ENCODE results near the gene PELO. TPM values are rescaled to one million over a fixed set of nuclear protein-coding genes. Genes with fewer than 3 reads are reported as not detected.

The PELO gene
- total RNA-seq, 2 donors from 2014 or later = 10.2 to 14.9 TPM

DNA sequence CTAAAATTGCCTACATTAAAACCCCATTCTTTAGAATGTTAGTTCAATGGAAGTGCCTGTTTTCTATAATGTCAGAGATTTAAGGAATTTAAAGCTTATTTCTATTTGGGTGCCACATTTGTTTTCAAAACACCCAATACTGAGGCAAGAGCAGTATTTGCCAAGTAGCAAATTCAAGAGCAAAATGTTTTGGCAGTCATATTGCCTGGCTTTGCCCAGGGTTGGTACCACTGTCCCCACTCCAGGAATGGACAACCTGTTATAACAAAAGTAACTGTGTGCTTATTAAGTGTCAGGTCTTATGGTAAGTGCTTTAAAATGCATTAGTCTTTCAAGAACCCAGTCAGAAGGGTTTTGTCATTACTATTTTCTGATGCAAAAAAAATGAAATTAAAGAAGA lies 19.3 kb downstream of the PELO start:
- Histone ChIP-seq H3K27ac (ENCODE audit: low read depth, low read length) (no peak overlapping the region), H3K9me3 (ENCODE audit: control insufficient read depth, low read length) (no peaks in the 10 kb centered on the region), H3K9ac (ENCODE audit: extremely low read depth, low read length, poor library complexity, severe bottlenecking) (no peak overlapping the region), H3K4me1 (ENCODE audit: control insufficient read depth, insufficient read depth, low read length) (peaks cover 12% of the 10 kb centered on the region), H3K36me3 (ENCODE audit: control insufficient read depth, insufficient read depth, low read length) (peaks cover 5% of the 10 kb centered on the region), H3K4me3 (ENCODE audit: low read length) (no peak overlapping the region), H3K27me3 (ENCODE audit: control insufficient read depth, insufficient read depth, low read length, poor library complexity, severe bottlenecking) (no peaks in the 10 kb centered on the region)
- Mint-ChIP-seq H3K4me1 (peaks cover 9% of the 10 kb centered on the region), H3K4me3 (no peak overlapping the region), H3K36me3 (ENCODE audit: low read depth) (peaks cover 4% of the 10 kb centered on the region), H3K27ac (no peak overlapping the region), H3K9me3 (no peaks in the 10 kb centered on the region), H3K27me3 (ENCODE audit: insufficient read depth) (no peaks in the 10 kb centered on the region)
- TF ChIP-seq, protein P1, sequence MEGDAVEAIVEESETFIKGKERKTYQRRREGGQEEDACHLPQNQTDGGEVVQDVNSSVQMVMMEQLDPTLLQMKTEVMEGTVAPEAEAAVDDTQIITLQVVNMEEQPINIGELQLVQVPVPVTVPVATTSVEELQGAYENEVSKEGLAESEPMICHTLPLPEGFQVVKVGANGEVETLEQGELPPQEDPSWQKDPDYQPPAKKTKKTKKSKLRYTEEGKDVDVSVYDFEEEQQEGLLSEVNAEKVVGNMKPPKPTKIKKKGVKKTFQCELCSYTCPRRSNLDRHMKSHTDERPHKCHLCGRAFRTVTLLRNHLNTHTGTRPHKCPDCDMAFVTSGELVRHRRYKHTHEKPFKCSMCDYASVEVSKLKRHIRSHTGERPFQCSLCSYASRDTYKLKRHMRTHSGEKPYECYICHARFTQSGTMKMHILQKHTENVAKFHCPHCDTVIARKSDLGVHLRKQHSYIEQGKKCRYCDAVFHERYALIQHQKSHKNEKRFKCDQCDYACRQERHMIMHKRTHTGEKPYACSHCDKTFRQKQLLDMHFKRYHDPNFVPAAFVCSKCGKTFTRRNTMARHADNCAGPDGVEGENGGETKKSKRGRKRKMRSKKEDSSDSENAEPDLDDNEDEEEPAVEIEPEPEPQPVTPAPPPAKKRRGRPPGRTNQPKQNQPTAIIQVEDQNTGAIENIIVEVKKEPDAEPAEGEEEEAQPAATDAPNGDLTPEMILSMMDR (conservative IDR thresholded peaks at IDR 0.05) = no peak
- no peak for DNase-seq

DNA sequence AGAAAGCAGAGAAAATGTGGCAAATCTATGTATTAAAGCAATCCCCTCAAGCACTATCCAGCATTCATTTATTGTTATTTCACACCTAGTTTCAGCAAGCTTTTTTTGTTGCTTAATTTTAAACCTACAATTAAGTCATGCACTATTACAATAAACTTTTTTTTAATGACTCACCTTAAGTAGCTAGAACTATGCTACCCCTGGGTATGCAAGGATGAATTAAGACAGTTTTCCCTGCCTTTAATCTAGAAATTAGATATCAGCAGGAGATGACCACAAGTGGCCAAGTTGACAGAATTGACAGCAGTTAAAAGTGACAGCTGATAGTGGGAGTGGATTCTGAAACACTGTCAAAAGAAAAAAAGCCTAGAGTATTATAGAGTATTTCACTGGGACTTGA lies 20.0 kb downstream of the PELO start:
- peaks cover 4% of the 10 kb centered on the region for H3K36me3 Mint-ChIP-seq (ENCODE audit: low read depth)
- H3K9me3 ChIP-seq (ENCODE audit: control insufficient read depth, low read length) = no peaks in the 10 kb centered on the region
- TF ChIP-seq, protein P1 (conservative IDR thresholded peaks at IDR 0.05) = no peak

DNA sequence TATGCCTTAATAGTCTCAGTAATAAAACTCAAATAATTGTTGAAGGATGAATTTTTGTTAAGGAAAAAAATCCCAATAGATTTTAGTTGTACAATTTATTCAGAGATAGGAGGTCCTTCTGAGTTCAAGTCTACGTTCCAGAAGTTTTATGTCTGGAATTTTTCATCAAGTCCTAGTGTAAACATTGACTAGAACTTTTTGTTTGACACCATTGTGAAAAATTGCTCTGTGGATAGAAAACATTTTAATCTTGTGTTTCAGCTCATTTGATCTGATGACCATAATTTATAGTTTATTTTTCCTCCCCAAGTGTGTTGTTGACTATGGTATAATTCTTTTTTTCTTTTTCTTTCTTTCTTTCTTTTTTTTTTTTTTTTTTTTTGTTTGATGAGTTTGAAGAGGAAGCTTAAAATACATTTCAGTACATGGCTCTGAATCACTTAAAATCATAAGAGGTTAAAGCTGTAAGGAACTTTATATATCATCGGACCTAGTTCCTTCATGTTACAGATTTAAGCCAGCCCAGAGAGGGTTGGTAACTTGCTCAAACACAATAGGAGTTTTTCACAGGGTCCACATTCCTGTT lies 20.7 kb downstream of the PELO start:
- H3K27ac Mint-ChIP-seq = no peak overlapping the region
- no peak overlapping the region for H3K27ac ChIP-seq (ENCODE audit: low read depth, low read length)
- no peaks in the 10 kb centered on the region for H3K9me3 ChIP-seq (ENCODE audit: control insufficient read depth, low read length)
- peaks cover 12% of the 10 kb centered on the region for H3K4me1 ChIP-seq (ENCODE audit: control insufficient read depth, insufficient read depth, low read length)
- WGBS, 2 experiments (ENCODE audit: insufficient coverage in 1 of 2, insufficient read length in 1 of 2) = 88 to 93% methylated on average over 2 of the region's 2 CpGs
- H3K27me3 ChIP-seq (ENCODE audit: control insufficient read depth, insufficient read depth, low read length, poor library complexity, severe bottlenecking) = no peaks in the 10 kb centered on the region
- H3K27me3 Mint-ChIP-seq (ENCODE audit: insufficient read depth) = no peaks in the 10 kb centered on the region
- peaks cover 9% of the 10 kb centered on the region for H3K4me1 Mint-ChIP-seq
- no peaks in the 10 kb centered on the region for H3K9me3 Mint-ChIP-seq
- TF ChIP-seq, protein P1 (conservative IDR thresholded peaks at IDR 0.05) = no peak
- H3K36me3 Mint-ChIP-seq (ENCODE audit: low read depth) = peaks cover 3% of the 10 kb centered on the region
- peaks cover 5% of the 10 kb centered on the region for H3K36me3 ChIP-seq (ENCODE audit: control insufficient read depth, insufficient read depth, low read length)
- no peak overlapping the region for H3K4me3 Mint-ChIP-seq
- no peak for DNase-seq
- H3K4me3 ChIP-seq (ENCODE audit: low read length) = no peak overlapping the region
- no peak overlapping the region for H3K9ac ChIP-seq (ENCODE audit: extremely low read depth, low read length, poor library complexity, severe bottlenecking)

More for the DNA sequence above, 20.0 kb downstream of the PELO start:
- Mint-ChIP-seq H3K27me3 (ENCODE audit: insufficient read depth) (no peaks in the 10 kb centered on the region), H3K4me3 (no peak overlapping the region), H3K4me1 (peaks cover 9% of the 10 kb centered on the region), H3K9me3 (no peaks in the 10 kb centered on the region), H3K27ac (no peak overlapping the region)
- Histone ChIP-seq H3K27me3 (ENCODE audit: control insufficient read depth, insufficient read depth, low read length, poor library complexity, severe bottlenecking) (no peaks in the 10 kb centered on the region), H3K4me1 (ENCODE audit: control insufficient read depth, insufficient read depth, low read length) (peaks cover 12% of the 10 kb centered on the region), H3K9ac (ENCODE audit: extremely low read depth, low read length, poor library complexity, severe bottlenecking) (no peak overlapping the region), H3K4me3 (ENCODE audit: low read length) (no peak overlapping the region), H3K27ac (ENCODE audit: low read depth, low read length) (no peak overlapping the region), H3K36me3 (ENCODE audit: control insufficient read depth, insufficient read depth, low read length) (peaks cover 5% of the 10 kb centered on the region)
- no peak for DNase-seq
